HG03108 (cell line): ENCODE data around the gene ENO1.

Experiments
- ATAC-seq: cut with Tn5 transposase; IDR thresholded peaks from one replicate; pipeline ENCODE4 v1.9.1; 2021; ENCODE audit warnings: moderate library complexity; ENCODE audit not compliant: unreplicated experiment

The ENO1 gene

DNA sequence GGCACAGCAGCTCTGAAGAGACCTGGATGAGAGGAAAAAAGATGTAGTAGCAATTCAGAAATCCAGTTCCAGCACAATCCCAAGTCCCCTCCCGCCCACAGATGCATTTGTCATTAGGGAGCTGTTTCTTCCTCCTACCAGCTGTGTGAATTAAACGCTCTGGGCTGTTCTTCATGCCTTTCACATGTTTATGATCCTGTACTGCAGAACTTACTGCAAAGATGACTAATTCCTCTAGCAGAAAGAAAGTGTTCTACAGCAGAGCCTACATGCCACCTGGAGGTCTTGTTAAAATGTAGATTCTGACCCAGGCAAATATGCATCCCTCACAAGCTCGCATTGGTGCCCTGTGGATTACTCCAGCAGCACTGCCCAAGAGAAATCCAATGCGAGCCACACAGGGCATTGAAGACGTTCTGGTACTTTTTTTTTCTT lies 6.5 kb downstream of the ENO1 start:
- ATAC-seq = no peak

DNA sequence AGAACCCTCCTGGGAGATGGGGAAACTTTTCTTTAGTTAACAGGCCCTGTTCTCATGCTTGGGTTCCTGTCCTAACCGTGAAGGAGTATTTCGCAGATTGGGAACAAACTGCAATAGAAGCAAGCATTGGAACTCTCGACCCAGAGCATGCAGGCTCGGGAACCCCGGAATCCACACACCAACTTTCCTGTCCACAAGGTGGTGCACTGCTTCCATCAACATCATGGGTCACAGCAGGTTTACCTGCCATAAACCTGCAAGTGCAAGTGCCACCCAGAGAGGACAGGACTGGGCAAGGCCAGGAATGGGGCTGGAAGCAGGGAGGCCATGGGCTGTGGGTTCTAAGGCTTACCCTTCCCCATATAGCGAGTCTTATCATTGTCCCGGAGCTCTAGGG lies 6.9 kb downstream of the ENO1 start:
- ATAC-seq = no peak

DNA sequence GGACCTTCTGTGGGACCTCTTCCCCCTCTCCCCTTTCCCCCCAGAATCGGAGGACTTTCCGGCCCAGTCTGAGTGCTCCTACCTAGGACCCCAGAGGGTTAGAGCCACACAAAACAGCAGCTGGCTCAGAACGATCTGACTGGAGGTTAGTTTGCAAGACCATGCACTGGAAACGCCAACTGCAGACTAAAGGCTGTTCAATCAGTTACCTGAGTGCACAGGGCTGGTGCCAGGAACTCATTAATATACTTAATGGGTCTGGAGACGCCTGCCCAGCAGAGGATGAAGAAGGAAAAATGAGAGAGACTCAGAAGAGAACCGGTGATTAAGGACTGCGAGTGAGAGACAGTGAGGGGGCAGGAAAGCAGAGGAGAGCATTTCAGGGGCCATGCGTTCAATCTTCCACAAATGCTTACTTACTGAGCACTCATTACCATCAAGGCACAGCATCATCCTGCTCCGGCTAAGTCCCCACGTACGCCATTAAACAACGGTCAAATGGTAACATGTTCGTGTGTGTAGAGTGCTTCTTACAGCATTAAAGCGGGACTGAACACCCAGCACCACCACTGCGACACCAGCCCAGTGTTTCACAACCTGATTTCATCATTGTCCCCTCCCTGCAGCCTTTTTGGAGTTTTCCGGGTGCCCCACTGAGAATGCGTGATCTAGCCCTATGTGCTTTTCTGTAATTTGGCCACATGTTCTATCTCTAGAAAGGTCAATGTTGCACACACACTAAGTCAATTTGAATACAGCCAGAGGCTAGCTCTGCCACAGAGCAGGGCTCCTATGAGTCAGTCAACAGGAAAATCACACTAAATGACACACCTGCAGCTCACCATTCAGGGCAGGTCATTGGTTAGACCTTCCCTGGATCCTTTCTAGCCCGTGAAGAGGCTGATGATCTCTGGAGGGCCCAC lies 7.6 kb downstream of the ENO1 start:
- ATAC-seq = no peak

DNA sequence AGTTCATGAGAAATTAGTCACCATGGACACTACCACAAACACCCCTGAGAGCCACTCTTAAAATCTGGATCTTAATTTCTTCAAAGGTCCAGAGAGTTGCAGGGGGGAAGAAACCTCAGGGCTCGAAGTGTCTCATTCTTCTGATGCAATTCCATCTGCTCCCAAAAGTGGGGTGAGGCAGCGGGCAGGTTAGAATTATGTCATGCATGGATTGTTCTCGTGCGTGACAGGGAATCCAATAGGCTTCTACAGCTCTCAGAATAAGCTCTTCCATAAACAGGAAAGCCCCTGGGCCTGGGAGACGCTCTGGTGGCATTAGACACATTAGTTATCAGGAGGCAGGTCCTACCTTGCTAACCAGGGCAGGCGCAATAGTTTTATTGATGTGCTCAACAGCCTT lies 8.4 kb downstream of the ENO1 start:
- ATAC-seq = no peak

DNA sequence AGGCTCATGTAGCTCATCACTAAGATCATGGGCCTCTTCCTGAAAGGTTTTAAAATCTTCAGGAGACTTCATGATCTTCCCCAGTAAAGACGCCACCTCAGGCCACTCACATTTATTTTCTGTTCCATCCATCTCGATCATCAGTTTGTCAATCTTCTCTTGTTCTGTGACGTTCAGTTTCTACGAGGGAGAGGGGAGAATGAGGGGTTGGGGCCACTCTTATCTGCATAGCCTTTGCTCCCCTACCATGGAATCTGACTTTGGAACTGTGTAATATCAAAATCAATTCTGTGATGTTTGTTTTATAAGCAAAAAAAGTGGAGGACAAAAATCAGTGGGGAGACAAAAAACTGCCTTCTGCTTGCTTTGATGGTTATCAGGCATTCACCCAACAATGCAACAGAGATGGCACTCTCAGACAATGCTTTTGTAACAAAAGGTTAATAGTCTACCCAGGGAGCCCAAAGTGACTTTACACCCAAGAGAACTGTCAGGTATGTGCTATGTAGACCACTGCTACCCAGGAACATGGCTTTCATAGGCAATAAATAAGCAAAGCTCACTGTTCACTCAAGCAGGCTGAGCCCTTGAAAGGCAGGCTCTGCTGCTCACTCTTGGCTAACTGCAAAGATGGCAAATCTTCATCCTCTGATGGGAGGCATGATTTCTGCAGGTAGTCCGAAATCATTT lies 10.5 kb downstream of the ENO1 start:
- no peak for ATAC-seq

DNA sequence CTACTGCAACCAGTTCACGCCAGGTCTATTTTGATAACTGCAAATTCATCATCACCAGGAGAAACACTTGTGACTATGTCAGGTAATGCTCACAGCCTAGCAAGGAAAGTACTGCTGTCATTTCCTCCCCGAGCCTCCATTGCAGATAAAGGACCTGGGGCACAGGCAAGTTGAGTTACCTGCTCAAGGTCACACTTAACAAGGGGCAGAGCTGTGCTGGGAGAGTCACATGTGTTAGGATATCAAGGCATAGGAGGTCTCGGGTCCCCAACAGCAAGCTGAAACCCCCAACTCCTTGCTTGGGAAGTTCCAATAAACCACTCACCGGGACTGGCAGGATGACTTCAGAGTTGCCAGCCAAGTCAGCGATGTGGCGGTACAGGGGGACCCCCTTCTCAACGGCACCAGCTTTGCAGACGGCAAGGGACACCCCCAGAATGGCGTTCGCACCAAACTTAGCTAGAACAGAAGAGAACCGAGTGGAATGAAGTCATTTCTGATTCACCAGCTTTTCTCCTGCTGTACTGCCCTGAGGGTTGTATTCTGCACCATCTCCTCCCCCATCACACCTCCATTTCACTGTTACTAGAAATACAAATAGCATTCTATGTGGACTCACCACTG lies 11.6 kb downstream of the ENO1 start:
- ATAC-seq = no peak

DNA sequence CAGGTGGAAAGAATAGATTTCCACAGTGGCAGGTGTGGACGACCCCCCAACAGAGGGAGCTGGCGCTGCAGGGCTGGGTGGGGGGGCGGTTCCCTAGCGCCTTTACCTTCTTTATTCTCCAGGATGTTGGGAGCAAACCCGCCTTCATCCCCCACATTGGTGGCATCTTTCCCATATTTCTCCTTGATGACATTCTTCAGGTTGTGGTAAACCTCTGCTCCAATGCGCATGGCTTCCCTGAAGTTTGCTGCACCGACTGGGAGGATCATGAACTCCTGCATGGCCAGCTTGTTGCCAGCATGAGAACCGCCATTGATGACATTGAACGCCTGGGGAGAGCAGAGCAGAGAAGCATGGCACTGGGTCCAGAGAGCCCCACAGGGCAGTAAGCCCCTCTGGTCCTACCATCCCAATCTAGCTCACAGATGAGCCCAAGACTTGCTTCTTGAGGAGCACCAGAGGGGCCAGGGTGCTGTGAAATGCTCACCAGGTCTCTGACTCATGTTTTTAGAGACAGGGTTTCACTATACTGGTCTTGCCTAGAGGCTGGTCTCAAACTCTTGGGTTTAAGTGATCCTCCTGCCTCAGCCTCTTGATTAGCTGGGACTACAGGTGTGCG lies 12.2 kb downstream of the ENO1 start:
- ATAC-seq = no peak

DNA sequence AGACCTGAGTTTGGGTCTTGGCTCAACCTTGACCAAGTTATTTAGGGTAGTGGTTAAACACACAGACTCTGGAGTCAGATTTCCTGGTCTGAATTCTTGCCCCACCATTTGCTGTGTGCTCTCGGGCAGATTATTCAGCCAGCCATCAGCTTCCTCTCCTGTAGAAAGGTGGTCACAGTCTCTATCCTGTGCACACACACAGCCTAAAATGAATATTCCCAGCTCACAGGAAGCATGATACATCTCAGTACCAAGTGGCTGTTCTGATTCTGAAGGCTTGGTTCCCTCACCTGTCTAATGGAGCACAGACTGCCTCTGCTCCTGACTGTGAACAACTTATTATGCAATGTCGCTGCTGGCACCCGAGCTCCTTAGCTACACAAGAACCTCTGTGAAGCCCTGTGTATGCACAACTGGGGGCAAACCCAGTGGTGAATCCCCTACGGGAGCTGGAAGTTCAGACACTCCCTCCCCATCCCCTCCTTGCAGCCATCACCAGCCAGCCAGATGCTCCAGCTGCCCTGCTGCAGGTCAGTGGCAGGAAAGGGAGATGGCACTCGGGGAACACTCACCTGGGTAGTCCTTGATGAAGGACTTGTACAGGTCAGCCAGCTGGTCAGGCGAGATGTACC lies 13.7 kb downstream of the ENO1 start:
- ATAC-seq = no peak

DNA sequence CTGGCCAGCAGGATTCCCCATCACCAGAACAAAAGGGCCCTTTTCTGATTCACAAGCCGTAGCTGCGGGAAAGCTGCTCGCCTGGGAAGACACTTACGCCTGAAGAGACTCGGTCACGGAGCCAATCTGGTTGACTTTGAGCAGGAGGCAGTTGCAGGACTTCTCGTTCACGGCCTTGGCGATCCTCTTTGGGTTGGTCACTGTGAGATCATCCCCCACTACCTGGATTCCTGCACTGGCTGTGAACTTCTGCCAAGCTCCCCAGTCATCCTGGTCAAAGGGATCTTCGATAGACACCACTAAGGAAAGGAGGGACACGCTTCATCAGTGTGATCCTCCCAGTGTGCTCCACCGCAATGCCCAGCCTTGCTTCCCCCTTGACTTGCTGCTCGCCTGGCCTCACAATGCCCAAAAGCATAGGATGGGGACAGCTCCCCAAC lies 14.7 kb downstream of the ENO1 start:
- ATAC-seq = no peak

DNA sequence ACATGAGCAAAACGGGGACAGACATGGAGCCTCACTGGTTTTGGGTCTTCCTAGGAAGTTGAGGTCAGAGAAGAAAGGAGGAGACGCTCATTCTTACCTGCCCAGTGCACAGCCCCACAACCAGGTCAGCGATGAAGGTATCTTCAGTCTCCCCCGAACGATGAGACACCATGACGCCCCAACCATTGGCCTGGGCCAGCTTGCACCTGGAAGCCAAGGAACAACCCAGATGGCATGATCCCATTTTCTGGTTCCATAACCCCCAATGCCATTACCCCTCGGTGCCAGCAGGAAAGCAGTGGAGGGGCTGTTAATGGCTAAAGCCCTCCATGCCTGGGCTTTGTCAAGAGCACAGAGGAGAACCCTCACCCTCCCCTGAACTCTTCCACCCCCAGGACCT lies 15.3 kb downstream of the ENO1 start:
- no peak for ATAC-seq

DNA sequence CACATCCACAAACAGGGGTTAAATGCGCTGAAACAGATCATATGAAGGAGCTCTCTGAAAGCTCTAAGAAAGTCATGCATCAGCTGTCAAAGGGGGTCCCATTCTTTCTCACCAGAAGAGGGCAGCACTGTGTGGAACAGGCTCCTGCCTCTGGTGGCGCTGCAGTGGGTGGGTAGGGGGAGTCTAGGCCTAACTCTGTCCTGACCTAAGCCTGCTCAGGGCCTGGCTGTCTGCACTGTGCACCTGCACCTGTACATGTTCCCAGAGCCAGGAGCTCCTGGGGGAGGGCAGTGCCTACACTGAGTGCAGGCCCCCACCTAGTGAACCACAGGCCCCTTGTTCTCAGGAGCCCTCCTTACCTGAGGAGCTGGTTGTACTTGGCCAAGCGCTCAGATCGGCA lies 16.0 kb downstream of the ENO1 start:
- no peak for ATAC-seq

DNA sequence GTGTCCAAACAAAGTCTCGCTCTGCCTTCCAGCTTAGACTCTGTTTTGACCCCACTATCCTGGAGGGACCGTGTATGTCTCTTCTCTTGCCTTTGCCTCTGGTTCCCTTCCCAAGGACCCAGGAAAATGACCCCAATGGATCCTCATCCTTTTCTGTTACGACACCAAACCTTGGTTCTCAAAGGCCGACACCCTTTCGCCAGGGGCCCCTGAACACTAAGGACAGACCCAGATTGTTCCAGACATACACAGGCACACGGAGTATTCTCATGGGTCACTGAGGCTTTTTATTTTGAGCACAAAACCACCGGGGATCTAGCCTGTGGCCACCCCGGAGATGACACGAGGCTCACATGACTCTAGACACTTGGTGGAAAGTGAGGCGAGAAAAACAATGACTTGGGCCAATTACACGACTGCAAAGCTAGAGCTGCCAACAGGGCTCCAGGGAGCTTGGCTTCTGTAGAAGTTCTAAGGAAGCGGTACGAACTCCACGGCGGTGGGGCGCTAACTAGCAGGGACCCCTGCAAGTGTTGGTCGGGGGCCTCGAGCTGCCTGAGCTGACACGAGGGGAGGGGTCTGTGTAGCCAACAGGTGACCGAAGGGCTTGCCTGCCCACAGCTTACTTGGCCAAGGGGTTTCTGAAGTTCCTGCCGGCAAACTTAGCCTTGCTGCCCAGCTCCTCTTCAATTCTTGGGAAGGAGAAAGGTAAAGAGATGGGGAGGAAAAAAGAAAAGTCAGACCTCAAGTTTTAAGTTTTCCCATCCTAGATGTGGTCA lies 17.6 kb downstream of the ENO1 start:
- no peak for ATAC-seq

DNA sequence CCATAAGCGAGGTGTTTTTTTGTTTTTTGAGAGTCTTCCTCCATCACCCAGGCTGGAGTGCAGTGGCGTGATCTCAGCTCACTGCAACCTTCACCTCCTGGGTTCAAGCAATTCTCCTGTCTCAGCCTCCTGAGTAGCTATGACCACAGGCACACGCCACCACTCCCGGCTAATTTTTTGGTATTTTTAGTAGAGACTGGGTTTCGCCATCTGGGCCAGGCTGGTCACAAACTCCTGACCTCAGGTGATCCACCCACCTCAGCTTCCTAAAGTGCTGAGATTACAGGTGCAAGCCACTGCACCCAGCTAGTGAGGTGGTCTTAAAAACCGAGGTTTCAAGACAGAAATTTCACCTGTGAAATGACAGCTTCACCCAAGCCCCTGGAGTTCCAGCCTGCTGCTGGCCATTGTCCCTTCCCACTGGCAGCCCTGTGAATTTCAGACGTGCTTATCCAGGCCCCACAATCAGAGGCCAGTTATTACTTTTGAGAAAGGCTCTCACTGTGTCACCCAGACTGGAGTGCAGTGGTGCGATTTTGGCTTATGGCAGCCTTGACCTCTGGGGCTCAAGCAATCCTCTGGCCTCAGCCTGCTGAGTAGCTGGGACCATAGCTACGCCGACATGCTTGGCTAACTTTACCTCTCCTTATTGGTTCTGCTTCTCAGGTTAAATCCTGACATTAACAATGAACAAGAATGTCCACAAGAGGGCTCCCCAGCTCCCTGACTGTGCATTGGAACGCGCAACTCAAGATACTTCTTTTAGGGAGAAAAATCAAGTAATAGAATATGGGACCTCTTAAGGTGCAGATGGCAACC lies 19.4 kb downstream of the ENO1 start:
- ATAC-seq = no peak

DNA sequence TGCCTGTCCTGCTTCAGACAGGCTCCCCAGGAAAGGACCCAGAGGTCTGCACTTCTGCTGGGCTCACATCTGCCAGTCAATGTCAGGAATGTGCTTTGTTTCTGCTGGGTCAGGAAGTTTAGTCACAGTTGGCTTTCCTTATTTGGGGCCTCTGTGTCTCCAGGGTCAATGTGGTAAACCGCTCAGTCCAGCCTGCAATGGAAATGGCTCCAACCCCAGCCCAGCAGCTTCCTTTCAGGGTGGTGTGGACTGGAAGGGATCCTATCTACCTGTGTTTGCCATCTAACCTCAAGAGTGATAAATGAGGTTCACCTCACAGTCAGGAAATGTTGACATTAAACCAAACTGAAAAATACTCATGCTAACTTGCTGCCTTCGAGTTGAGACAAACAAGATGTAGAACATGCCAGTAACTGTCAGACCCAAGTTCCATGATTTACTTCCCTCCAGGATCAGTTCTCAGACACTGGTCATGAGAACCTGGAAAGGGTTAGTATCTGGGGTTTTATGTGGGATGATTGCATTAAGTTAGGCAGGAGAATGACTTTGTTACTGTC lies 20.3 kb downstream of the ENO1 start:
- ATAC-seq = no peak

DNA sequence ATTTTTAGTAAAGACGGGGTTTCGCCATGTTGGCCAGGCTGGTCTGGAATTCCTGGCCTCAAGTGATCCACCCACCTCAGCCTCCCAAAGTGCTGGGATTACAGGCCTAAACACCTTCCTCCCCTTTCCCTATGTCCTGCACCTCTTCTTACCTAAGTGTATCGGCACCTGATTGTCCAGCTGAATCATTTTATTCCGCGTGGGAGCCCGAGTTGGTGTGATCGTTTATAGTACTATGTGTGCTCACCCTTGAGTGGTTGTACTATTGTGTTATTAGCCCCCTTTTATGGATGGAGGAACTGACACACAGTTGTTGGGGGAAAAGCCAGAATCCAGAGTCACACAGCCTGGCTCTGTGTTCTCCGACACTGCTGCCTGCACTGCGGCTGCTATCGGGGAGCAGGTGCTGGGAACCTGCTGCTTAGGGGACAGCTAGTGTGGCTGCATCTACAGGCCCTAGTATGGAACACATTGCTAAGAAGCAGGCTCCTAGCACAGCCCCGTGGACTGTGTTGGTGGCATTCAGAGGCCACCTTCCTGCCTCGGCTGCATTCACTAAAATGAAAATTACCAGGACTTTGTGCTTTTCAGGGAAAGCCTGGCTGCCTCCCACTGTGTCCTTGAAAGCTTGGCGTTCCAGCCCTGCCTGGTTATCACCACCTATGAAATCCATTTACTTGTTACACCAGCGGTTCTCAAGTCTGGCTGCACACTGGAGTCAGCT lies 21.6 kb downstream of the ENO1 start:
- no peak for ATAC-seq

DNA sequence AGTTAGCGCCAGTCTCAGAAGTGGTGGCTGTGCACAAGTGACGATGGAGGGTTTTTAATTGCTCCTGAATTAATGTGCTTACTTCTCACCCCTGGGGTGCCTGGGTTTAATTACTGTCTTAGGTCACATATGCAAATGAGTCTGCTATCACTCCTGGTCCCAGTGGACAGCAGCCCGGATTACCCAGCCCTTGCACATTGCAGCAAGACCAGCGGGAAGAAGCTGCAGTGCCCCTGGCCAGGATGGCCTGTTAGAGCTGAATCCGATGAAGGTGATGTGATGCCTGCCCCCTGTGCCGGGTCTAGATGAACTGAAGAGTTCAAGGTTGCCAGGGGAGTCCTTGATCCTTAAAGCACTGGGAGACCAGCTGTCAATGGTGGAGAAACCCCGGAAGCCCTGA lies 24.2 kb downstream of the ENO1 start:
- ATAC-seq = no peak

DNA sequence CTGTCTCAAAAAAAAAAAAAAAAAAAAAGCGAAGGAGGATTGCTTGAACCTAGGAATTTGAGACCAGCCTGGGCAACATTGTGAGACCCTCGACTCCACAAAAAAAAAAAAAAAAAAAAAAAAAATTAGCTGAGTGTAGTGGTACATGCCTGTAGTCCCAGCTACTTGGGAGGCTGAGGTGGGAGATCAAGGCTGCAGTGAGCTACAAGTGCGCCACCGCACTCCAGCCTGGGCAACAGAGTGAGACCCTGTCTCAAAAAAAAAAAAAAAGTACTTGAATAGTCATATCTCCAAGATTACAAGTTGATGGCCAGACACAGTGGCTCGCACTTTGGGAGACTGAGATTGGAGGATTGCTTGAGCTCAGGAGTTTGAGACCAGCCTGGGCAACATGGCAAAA lies 27.4 kb downstream of the ENO1 start:
- ATAC-seq = no peak

DNA sequence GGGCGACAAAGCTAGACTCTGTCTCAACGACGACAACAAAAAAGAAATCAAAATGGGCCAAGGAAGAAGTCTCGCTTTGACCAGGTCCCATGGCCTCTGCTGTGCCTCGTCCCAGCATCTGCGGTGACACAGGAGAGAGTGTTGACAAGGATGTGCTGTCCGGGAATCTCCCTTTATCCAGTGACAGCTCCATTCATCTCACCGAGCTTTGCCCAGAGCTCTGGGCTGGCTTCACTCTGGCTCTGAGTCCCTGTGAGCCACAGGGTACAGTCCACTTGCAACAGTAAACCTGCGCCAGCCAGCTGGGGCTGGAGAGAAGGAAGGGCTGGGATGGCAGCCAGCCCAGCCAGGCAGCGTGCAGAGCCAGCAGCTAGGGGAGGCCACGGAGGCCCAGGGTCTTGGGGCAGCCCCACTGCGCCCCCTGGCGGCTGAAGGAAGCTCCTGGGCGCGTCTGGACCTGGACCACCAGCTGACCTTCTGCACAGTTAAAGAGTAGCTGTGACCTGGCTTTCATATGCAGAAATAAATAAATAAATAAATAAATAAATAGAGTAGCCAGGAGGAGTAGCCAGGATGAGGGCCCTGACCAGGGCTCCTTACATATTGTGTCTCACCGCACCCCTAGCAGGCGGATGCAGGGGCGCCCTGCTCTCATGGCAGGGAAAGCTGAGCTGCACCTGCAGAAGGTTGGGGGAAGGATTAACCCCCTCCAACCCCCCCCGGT lies 29.7 kb downstream of the ENO1 start:
- ATAC-seq = peak; percentile 66
